Epithelial cell of prostate (primary cell): ENCODE results near the gene ABCD2.
"Not testable (repeated sequence)": the region's sequence is repeated elsewhere in the genome, so short reads cannot be mapped to it uniquely, and the experiment has no call there.

Experiments
- DNase-seq: peaks from one replicate; pipeline ENCODE4 v3.0.0-alpha.2; 2011; ENCODE audit warnings: low read depth, low spot score
- H3K27ac ChIP-seq: fragments of 450-650 bp; 2 replicates; pipeline ENCODE4 v1.5.1; 2017; ENCODE audit warnings: mild to moderate bottlenecking

Gene ABCD2

GRCh38 chr12:39619660-39620433 is at the start of gene ABCD2:
Gene ABCD2 (minus strand): TSS chr12:39619803. CDS start chr12:39619615, 188 bp downstream.
- H3K27ac ChIP-seq: peak within 1 kb of the TSS; percentile 10
- DNase-seq: no peak

GRCh38 chr12:39660101-39660500 is 40.5 kb upstream of the ABCD2 start:
- DNase-seq: no peak
- no peak overlapping the region for H3K27ac ChIP-seq

DNA sequence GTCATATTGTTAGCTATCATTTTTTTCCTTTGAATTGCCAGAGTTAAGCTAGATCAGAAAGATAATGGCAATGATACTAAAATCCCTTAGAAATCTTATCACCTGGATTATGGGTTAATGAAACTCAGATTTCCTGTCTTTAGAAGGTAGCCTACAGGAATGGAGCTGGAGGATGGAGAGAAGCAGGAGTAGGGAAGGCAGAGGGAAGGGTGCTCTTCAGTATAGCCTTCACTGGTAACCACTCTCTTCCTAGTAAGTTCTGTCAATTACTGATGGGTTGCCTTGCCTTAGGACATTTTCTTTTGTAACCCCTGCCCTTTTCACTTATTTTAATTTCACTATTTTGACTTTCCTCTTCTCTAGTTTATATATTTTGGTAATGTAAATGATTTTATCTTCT is 27.8 kb upstream of the ABCD2 start:
- DNase-seq: no peak
- H3K27ac ChIP-seq: no peak overlapping the region

DNA sequence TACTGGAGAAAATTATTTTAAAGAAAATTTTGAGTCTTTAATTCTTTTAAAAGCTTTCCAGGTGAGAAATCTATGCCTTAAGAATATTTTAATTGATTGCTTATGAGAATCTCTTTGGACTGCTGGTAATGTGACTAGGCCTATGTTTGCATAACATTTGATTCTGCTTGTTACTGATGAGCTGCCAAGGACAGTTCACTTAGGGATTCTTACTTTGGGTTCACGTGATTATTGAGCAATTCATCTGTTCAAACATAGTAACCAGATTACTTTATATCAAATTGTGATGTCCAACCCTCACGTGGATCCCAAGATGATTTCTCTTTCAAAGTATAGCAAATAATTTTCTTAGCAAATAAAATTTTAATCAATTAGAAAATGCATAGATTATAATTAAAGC is 27.4 kb upstream of the ABCD2 start:
- H3K27ac ChIP-seq: no peak overlapping the region
- no peak for DNase-seq

DNA sequence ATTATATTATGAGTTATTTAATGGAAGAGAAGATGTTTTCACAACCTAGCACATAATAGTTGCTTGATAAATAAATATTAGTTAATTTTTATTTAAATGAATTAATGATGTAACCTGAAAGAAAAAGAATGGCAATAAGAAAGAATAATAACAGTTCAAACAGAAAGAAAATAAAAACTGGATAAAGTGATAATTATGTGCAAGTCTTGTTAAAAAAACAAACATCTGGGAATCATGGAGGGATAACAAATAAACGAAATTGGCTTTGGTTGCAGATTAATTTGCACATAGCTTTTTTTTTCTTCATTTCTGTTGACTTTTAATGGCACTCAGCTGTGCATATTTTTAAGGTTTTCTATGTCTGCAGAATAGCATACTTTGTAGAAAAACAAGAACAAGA is 23.4 kb upstream of the ABCD2 start:
- H3K27ac ChIP-seq: no peak overlapping the region
- no peak for DNase-seq

- H3K27ac ChIP-seq: no peak overlapping the region
- DNase-seq: no peak
Measured at GRCh38 chr12:39638840-39639239, 19.2 kb upstream of the ABCD2 start.

- H3K27ac ChIP-seq: no peak overlapping the region
- DNase-seq: no peak
Measured at GRCh38 chr12:39638178-39638577, 18.6 kb upstream of the ABCD2 start.

DNA sequence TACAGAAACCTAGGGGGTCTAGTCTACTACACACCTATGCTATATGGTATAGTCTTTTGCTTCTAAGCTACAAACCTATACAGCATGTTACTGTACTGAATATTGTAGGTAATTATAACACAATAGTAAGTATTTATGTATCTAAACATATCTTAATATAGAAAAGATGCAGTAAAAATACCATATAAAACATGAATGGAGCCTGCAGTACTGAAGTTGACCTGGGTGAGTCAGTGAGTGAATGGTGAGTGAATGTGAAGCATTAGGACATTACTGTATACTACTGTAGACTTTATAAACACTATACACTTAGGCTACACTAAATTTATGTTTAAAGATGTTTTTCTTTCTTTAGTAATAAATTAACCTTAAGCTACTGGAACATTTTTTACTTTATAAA is 13.1 kb upstream of the ABCD2 start:
- no peak for DNase-seq
- H3K27ac ChIP-seq: no peak overlapping the region

DNA sequence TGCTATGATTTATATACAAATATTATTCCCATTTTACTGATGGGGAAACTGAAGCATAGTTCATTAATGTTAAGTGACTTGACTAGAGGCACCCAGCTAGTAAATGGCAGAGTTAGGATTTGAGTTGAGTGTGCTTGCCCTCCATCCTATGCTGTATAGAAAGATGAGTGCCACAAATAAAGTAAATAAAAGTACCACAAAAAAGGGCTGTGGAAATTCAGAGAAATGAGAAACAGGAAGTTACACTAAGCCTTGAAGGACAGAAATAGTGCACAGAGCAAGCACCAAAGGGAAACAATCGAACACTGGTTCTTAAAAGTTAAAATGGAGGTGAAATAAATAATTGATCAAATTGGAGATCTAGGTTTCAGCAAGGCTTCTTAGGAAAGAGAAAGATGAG is 9.2 kb upstream of the ABCD2 start:
- no peak for DNase-seq
- no peak overlapping the region for H3K27ac ChIP-seq

DNA sequence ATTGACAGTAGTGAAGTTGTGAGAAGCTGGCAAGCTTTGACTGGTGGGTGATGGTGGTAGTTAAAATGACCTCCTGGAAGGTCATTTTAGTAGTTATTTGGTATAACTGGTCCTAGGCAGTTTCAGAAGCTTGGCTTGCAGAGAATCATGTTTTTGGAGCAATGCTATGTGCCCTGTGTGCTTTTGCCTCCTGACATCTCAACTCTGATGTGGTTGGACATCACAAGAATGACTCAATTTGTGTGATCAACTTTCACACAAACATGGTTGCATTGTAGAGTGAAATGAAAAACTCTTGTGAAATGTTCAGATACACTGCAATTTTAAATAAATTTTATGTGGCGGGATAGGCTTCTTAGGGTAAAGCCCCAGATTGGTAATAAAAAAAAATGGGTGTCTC is 8.3 kb upstream of the ABCD2 start:
- DNase-seq: no peak

DNA sequence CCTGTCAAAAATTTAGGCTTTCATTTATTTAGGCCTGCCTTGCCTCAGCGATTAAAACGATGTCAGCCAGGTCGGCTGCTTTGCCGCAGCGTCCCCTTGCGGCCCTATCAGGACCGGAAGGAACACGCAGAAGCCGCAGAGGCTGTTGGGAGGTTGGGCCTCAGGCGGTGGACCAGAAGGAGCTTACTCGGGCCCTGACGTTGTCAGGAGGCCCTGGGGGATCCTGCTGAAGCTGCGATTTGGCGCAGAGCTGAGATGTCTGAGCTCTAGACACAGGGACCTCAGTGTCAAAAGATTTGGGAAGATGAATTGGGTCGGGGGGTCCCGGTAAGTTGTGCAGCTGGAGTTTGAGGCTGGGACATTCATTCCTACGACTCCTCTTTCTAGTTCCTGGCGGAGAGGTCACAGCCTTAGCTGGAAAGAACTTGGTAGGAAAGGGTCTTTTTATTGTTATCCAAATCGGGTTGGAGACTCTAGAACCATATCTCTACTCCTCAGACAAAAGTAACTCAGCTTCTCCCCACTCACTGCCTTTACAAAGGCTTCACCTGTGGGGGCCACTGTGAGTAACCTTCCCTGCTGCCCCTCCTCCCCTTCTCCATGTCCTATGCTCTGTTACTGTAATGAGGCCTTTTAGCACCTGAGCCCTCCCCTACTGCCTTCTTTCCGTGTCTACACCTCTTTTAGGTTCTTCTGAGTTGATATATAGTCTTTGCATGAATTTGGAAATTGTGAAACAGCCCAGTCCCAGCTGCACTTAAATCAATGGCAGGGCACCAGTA is 6.6 kb upstream of the ABCD2 start:
- DNase-seq: no peak
- H3K27ac ChIP-seq: no peak overlapping the region

More for the DNA sequence above, 8.3 kb upstream of the ABCD2 start:
- no peak overlapping the region for H3K27ac ChIP-seq

GRCh38 chr12:39623919-39624318 is 4.3 kb upstream of the ABCD2 start:
- no peak overlapping the region for H3K27ac ChIP-seq
- no peak for DNase-seq

GRCh38 chr12:39623160-39623559 is 3.6 kb upstream of the ABCD2 start:
- DNase-seq, H3K27ac ChIP-seq: not testable (repeated sequence)

- no peak for DNase-seq
- H3K27ac ChIP-seq: no peak overlapping the region
Measured at GRCh38 chr12:39622306-39622705, 2.7 kb upstream of the ABCD2 start.

- DNase-seq: no peak
- no peak overlapping the region for H3K27ac ChIP-seq
Measured at GRCh38 chr12:39621670-39622069, 2.1 kb upstream of the ABCD2 start.

- H3K27ac ChIP-seq: no peak overlapping the region
- DNase-seq: no peak
Measured at GRCh38 chr12:39620659-39621658, 1.4 kb upstream of the ABCD2 start.

DNA sequence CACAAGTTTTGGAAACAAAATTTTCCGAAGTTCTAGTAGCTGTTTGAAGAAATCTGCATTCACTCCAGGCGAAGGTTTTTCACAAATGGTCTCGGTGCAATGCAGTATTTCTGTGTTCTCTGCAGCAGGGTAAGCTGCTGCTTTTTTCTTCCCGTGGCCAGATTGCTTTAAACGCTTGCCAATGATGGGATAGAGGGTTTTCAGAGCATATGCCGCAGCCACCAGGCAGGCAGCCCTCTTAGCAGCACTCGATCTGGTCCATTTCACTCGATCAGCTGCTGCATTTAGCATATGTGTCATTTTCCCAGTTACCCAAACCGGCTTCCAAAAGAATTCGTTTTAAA is 315 bp downstream of the ABCD2 start:
- no peak overlapping the region for H3K27ac ChIP-seq
- DNase-seq: no peak

- no peak overlapping the region for H3K27ac ChIP-seq
- no peak for DNase-seq
Measured at GRCh38 chr12:39618701-39619100, 902 bp downstream of the ABCD2 start.

- no peak overlapping the region for H3K27ac ChIP-seq
- DNase-seq: no peak
Measured at GRCh38 chr12:39617887-39618286, 1.7 kb downstream of the ABCD2 start.

GRCh38 chr12:39616666-39617065 is 2.9 kb downstream of the ABCD2 start:
- H3K27ac ChIP-seq: no peak overlapping the region

DNA sequence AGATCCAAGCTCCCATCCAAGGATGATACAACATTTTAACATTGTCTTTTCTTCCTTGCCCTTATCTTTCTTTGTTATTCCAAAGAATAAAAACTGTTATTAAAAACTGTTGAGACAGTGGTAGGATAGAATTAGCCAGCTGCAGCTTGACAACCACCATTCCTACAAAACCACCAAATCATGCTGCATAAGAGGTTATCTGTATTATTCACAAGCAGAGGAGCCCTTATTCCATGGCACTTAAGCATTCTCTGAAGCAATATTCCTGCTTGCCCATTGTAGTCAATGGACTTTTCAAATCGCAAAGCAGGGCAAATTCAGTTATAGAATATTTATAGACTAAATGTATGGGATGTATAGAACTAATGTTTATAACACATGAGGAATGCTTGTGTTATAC is 3.4 kb downstream of the ABCD2 start:
- no peak for DNase-seq
- H3K27ac ChIP-seq: no peak overlapping the region

More at GRCh38 chr12:39616666-39617065, 2.9 kb downstream of the ABCD2 start:
- no peak for DNase-seq
